Body of pancreas (tissue), 4 donors: ENCODE results near the gene SEMA3F.

Experiments used
- POLR2A ChIP-seq, 3 donors: fragments of 450-650 bp; IDR thresholded peaks; one replicate each; pipeline ENCODE4 v1.6.1; 2016; ENCODE audit warnings: antibody characterized with exemption in 3 of 3, mild to moderate bottlenecking in 2 of 3
- TF ChIP-seq, protein P1 (sequence below), 7 experiments: fragments of 450-650 bp in 4 of 7; fragments of 200-600 bp in 3 of 7; sonication (generic) in 3 of 7; IDR thresholded peaks; one replicate each; pipeline ENCODE4 v1.5.1; 2016 to 2019; ENCODE audit warnings: antibody characterized with exemption in 7 of 7

GRCh38 chr3:50119786-50120185 lies 35.3 kb upstream of the SEMA3F start:
- TF ChIP-seq, protein P1, sequence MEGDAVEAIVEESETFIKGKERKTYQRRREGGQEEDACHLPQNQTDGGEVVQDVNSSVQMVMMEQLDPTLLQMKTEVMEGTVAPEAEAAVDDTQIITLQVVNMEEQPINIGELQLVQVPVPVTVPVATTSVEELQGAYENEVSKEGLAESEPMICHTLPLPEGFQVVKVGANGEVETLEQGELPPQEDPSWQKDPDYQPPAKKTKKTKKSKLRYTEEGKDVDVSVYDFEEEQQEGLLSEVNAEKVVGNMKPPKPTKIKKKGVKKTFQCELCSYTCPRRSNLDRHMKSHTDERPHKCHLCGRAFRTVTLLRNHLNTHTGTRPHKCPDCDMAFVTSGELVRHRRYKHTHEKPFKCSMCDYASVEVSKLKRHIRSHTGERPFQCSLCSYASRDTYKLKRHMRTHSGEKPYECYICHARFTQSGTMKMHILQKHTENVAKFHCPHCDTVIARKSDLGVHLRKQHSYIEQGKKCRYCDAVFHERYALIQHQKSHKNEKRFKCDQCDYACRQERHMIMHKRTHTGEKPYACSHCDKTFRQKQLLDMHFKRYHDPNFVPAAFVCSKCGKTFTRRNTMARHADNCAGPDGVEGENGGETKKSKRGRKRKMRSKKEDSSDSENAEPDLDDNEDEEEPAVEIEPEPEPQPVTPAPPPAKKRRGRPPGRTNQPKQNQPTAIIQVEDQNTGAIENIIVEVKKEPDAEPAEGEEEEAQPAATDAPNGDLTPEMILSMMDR (IDR thresholded peaks at IDR 0.05) = no peak
- no peak for TF ChIP-seq POLR2A (IDR thresholded peaks at IDR 0.05)
